Measurements from ENCODE around the gene HLCS.
"Not testable (repeated sequence)": the region's sequence is repeated elsewhere in the genome, so short reads cannot be mapped to it uniquely, and the experiment has no call there.

Gene HLCS

GRCh38 chr21:36850372-36850771 is 116.1 kb downstream of the HLCS start:
- DNase-seq (ENCODE audit: low read depth in 2 of 2) = no peak

- no peak for DNase-seq (ENCODE audit: low read depth in 2 of 2)
Observed at GRCh38 chr21:36849461-36850105, 116.9 kb downstream of the HLCS start.

- no peak for DNase-seq (ENCODE audit: low read depth in 2 of 2)
Observed at GRCh38 chr21:36848730-36849274, 117.7 kb downstream of the HLCS start.

- no peak for DNase-seq (ENCODE audit: low read depth in 2 of 2)
Observed at GRCh38 chr21:36847189-36847588, 119.3 kb downstream of the HLCS start.

GRCh38 chr21:36846631-36847030 is 119.8 kb downstream of the HLCS start:
- DNase-seq (ENCODE audit: low read depth in 2 of 2) = no peak

- DNase-seq (ENCODE audit: low read depth in 2 of 2) = no peak
Observed at GRCh38 chr21:36845790-36846189, 120.7 kb downstream of the HLCS start.

GRCh38 chr21:36845070-36845469 is 121.4 kb downstream of the HLCS start:
- no peak for DNase-seq (ENCODE audit: low read depth in 2 of 2)

GRCh38 chr21:36841866-36842265 is 124.6 kb downstream of the HLCS start:
- no peak for DNase-seq (ENCODE audit: low read depth in 2 of 2)

GRCh38 chr21:36839735-36840134 is 126.7 kb downstream of the HLCS start:
- no peak for DNase-seq (ENCODE audit: low read depth in 2 of 2)

GRCh38 chr21:36839123-36839522 is 127.3 kb downstream of the HLCS start:
- no peak for DNase-seq (ENCODE audit: low read depth in 2 of 2)

- DNase-seq (ENCODE audit: low read depth in 2 of 2) = no peak
Observed at GRCh38 chr21:36835383-36835795, 131.1 kb downstream of the HLCS start.

- no peak for DNase-seq (ENCODE audit: low read depth in 2 of 2)
Observed at GRCh38 chr21:36834192-36834591, 132.3 kb downstream of the HLCS start.

- DNase-seq (ENCODE audit: low read depth in 2 of 2) = no peak
Observed at GRCh38 chr21:36830100-36830499, 136.4 kb downstream of the HLCS start.

- DNase-seq (ENCODE audit: low read depth in 2 of 2) = no peak
Observed at GRCh38 chr21:36828891-36829515, 137.5 kb downstream of the HLCS start.

- DNase-seq (ENCODE audit: low read depth in 2 of 2) = no peak
Observed at GRCh38 chr21:36828208-36828607, 138.3 kb downstream of the HLCS start.

GRCh38 chr21:36825658-36826057 is 140.8 kb downstream of the HLCS start:
- DNase-seq (ENCODE audit: low read depth in 2 of 2) = no peak

- no peak for DNase-seq (ENCODE audit: low read depth in 2 of 2)
Observed at GRCh38 chr21:36821032-36821299, 145.5 kb downstream of the HLCS start.

GRCh38 chr21:36820176-36821031 is 146.1 kb downstream of the HLCS start:
- DNase-seq (ENCODE audit: low read depth in 2 of 2) = no peak

GRCh38 chr21:36817732-36818450 is 148.6 kb downstream of the HLCS start:
- no peak for DNase-seq (ENCODE audit: low read depth in 2 of 2)

GRCh38 chr21:36816561-36817130 is 149.8 kb downstream of the HLCS start:
- no peak for DNase-seq (ENCODE audit: low read depth in 2 of 2)

- not testable (repeated sequence) for DNase-seq (ENCODE audit: low read depth in 2 of 2)
Observed at GRCh38 chr21:36816026-36816425, 150.4 kb downstream of the HLCS start.

- DNase-seq (ENCODE audit: low read depth in 2 of 2) = no peak
Observed at GRCh38 chr21:36815284-36815683, 151.2 kb downstream of the HLCS start.

Measured in stimulated activated CD4-positive, alpha-beta T cell treated with anti-CD3 and anti-CD28 coated beads, Interleukin-15, amount 100 ng/mL, for 48 hours (primary cell).